NCI-H748 (cell line): Measurements from ENCODE around the gene UMODL1.

Source experiments
- DNase-seq: peaks from one replicate; lab custom pipeline; 2025; ENCODE audit not compliant: unreplicated experiment; lab: John Stamatoyannopoulos, UW

The UMODL1 gene

GRCh38 chr21:42039911-42040351 is 31.2 kb upstream of the UMODL1 start:
- no peak for DNase-seq

- no peak for DNase-seq
These were observed 30.5 kb upstream of the UMODL1 start for GRCh38 chr21:42040411-42041180.

DNA sequence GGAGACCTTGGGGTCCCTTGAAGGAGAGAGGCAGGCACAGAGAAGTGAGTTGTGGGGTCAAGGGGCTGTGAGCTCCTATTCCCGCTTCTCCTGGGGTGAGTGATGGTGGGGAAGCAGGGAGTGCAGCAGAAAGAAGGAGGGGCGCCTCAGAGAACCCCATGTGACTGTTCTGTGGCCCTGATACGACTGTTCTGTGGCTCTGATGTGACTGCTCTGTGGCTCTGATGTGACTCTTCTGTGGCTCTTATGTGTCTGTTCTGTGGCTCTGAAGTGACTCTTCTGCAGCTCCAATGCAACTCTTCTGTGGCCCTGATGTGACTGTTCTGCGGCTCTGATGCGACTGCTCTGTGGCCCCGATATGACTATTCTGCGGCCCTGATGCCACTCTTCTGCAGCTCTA is 29.9 kb upstream of the UMODL1 start:
- DNase-seq, result no peak

DNA sequence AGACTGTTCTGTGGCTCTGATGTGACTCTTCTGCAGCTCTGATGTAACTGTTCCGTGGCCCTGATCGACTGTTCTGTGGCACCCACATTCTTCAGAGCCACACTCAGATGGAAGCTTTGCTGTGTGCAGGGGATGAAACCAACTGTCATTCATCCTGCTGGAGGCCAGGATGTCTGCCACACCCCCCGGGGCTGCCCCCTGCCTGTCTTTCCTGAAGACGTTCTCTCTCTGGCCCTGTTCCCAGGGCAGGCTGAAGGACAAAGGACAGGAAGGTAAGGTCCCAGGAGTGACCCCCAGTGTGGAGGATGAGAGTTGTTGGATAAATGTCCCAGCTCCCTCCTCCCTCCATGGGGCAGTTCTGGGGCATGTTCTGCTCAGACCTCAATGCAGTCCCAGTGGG is 29.4 kb upstream of the UMODL1 start:
- no peak for DNase-seq

GRCh38 chr21:42042651-42043050 is 28.5 kb upstream of the UMODL1 start:
- DNase-seq, result peak; percentile 61

- DNase-seq, result no peak
These were observed 27.8 kb upstream of the UMODL1 start for GRCh38 chr21:42043201-42043895.

GRCh38 chr21:42043961-42044360 is 27.2 kb upstream of the UMODL1 start:
- DNase-seq, result no peak

- no peak for DNase-seq
These were observed 26.1 kb upstream of the UMODL1 start for GRCh38 chr21:42044871-42045495.

- DNase-seq, result no peak
These were observed 23.1 kb upstream of the UMODL1 start for GRCh38 chr21:42047821-42048613.

- no peak for DNase-seq
These were observed 22.1 kb upstream of the UMODL1 start for GRCh38 chr21:42048870-42049577.

- no peak for DNase-seq
These were observed 21.3 kb upstream of the UMODL1 start for GRCh38 chr21:42049578-42050430.

DNA sequence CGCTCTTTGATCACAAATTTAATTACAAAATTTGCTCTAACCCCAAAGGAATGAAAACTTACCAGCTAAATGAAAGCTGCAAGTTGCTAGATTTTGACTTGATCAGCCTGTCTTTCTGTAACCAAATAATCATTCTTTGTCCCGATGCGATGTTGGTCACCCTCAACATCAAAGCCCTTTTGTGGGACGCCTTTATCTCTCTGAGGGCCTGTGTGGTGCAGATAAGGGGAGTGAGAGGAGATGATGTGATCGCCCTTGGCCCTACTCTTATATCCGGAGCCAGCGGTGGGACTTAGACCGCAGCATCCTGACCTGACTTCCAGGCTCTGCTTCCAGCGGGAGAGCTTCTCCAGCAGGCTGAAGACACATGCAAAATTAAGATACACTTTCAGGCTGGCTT is 19.3 kb upstream of the UMODL1 start:
- no peak for DNase-seq

- DNase-seq, result no peak
These were observed 15.7 kb upstream of the UMODL1 start for GRCh38 chr21:42055425-42055824.

DNA sequence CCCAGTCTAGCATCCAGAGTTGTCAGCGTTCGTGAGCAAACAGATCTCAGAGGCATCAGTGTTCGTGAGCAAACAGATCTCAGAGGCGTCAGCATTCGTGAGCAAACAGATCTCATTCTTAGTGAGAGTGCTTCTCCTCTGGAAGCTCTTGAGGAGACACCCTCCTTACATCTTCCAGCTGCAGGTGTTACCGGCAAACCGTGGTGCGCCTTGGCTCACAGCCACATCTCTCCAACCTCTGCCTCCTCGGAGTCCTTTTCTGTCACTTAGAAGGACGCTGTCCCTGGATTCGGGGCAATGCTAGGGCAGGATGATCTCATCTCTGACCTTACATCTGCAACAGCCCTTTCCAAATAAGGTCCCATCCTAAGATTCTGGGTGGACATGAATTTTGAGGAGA is 14.6 kb upstream of the UMODL1 start:
- DNase-seq, result peak; percentile 70

GRCh38 chr21:42056996-42057689 is 14.0 kb upstream of the UMODL1 start:
- DNase-seq, result peak; percentile 98

GRCh38 chr21:42057851-42058437 is 13.2 kb upstream of the UMODL1 start:
- DNase-seq, result peak; percentile 50

DNA sequence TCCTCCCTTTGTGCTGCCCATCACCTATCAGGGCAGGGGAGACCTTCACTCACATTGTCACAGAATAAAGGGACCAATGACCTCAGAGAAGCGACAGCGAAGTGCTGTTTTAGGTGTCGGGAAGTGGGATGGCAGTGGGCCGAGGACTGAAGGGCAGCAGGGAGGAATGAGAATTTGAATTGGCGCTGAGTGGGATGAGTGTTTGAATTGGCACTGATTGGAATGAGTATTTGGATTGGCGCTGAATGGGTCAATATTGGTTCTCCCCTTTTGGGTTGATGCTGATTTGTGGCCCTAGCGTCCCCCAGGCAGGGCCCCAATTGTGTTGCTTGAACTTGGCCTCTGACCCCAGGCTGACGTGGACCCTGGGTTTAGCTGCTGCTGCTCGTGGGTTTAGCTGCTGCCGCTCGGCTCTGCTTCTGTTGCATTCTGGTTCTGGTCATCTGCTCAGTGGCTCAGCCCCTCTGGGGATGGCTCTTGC is 12.4 kb upstream of the UMODL1 start:
- DNase-seq, result no peak

DNA sequence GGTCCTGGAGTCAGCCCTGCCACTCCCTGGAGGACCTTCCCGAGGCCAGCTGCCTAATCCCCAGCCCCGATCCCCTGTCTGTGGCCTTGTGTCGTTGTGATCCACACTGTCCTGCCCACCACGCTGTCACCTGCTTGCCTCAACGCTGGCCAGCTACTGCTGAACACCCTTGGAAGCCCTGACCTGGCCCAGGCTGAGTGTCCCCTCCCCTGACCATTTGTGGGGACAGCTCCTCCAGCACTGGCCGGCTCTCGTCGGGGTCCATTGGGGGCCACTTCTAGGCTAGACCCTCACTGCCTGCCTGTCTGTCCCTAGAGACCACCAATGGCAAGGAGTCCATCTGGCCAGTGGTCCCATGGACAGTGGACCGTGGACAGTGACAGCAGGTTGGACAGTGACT is 12.0 kb upstream of the UMODL1 start:
- DNase-seq, result no peak

DNA sequence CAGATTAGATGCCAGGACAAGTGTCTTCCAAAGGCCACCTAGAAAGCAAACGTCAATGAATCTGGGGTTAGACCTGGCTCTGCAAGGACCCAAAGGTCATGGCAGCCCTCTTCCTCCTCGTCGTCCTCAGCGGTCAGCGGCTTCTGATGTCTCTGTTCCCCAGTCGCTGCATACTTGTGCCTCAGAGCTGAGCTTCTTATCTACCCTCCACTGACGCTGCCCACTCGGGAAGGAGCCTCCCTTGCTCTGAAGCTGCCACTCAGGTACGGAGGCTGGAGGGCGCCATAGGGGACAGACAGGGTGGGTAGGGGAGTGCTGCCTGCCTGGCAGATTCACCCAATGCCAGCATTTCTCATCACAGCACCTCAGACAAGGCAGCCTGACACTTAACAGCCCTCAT is 11.4 kb upstream of the UMODL1 start:
- no peak for DNase-seq
